Caco-2 (cell line): ENCODE measurements around the gene EGR2. TPM values are rescaled to one million over a fixed set of nuclear protein-coding genes. Genes with fewer than 3 reads are reported as not detected.

ENCODE experiments used
- BruUV-seq: library from RNA; stranded (reverse); fragments of 400-500 nt; replicated peaks from 2 replicates; lab custom pipeline; 2021; lab: Mats Ljungman, UMichigan
- CTCF ChIA-PET: fragments of 300-600 bp; sonication (Branson Sonifier 250); formaldehyde crosslinking; loops from one replicate; lab custom pipeline; 2022; ENCODE audit warnings: antibody characterized with exemption; lab: Charles Lee
- POLR2A ChIA-PET: fragments of 300-600 bp; sonication (Branson Sonifier 250); formaldehyde crosslinking; loops from one replicate; lab custom pipeline; 2022; ENCODE audit warnings: antibody characterized with exemption; lab: Charles Lee
- DNase-seq, 2 experiments: peaks; one replicate each; pipeline versions ENCODE4 v3.0.0 to v3.0.0-alpha.2; 2020 to 2022
- H3K27me3 ChIP-seq: replicated peaks from 2 replicates; pipeline ENCODE4 v1.6.0; 2011; ENCODE audit warnings: low read length; ENCODE audit not compliant: control insufficient read depth, insufficient read depth
- H3K36me3 ChIP-seq: 2 replicates; pipeline ENCODE4 v1.5.1; 2011; ENCODE audit warnings: low read length; ENCODE audit not compliant: control insufficient read depth, insufficient read depth
- H3K4me1 ChIP-seq: fragments of 250-450 bp; sonication (Bioruptor Pico); 2 replicates; pipeline ENCODE4 v1.5.1; 2020; ENCODE audit warnings: mild to moderate bottlenecking
- H3K4me3 ChIP-seq: 2 replicates; pipeline ENCODE4 v1.5.1; 2011; ENCODE audit warnings: low read depth, mild to moderate bottlenecking, control low read depth, low read length
- H3K9me3 ChIP-seq: fragments of 250-450 bp; sonication (Bioruptor Pico); 2 replicates; pipeline ENCODE4 v1.5.1; 2020; ENCODE audit warnings: mild to moderate bottlenecking, moderate library complexity
- H3K27ac Mint-ChIP-seq: one replicate; pipeline ENCODE4 v1.8.0; 2022; ENCODE audit warnings: mixed read lengths; ENCODE audit not compliant: unreplicated experiment
- H3K27me3 Mint-ChIP-seq: one replicate; pipeline ENCODE4 v1.8.0; 2022; ENCODE audit warnings: mixed read lengths; ENCODE audit not compliant: insufficient read depth, unreplicated experiment
- H3K36me3 Mint-ChIP-seq: one replicate; pipeline ENCODE4 v1.8.0; 2022; ENCODE audit warnings: mild to moderate bottlenecking, mixed read lengths; ENCODE audit not compliant: insufficient read depth, unreplicated experiment
- H3K4me1 Mint-ChIP-seq: one replicate; pipeline ENCODE4 v1.8.0; 2022; ENCODE audit warnings: low read depth, mixed read lengths; ENCODE audit not compliant: unreplicated experiment
- H3K4me3 Mint-ChIP-seq: one replicate; pipeline ENCODE4 v1.8.0; 2022; ENCODE audit warnings: mild to moderate bottlenecking, moderate library complexity, mixed read lengths; ENCODE audit not compliant: unreplicated experiment
- H3K9me3 Mint-ChIP-seq: one replicate; pipeline ENCODE4 v1.8.0; 2022; ENCODE audit warnings: mixed read lengths; ENCODE audit not compliant: unreplicated experiment
- intact Hi-C: fragments of 100-400 bp; cut with micrococcal nuclease; formaldehyde crosslinking; loops from one replicate; pipeline ENCODE4 v1.10.0; 2022; ENCODE audit not compliant: unreplicated experiment
- total RNA-seq: library from RNA; stranded (reverse); gene quantifications from 2 replicates; pipeline ENCODE4 v1.2.3, GENCODE V29; 2022
- TF ChIP-seq, protein P1 (sequence below), 2 experiments: fragments of 200-600 bp in 1 of 2; IDR thresholded peaks; 1 replicate in 1 of 2; 2 replicates in 1 of 2; pipeline versions ENCODE4 v1.5.1 to v1.8.0; 2011 to 2022; ENCODE audit warnings: antibody characterized with exemption in 1 of 2, control low read depth in 1 of 2, inconsistent platforms in 1 of 2, low read depth in 1 of 2, low read length in 1 of 2, mild to moderate bottlenecking in 1 of 2, moderate library complexity in 1 of 2; ENCODE audit not compliant: insufficient read depth in 1 of 2, severe bottlenecking in 1 of 2, unreplicated experiment in 1 of 2

Gene EGR2
- total RNA-seq, 1 experiment from 2014 or later, result 0.61 TPM

DNA sequence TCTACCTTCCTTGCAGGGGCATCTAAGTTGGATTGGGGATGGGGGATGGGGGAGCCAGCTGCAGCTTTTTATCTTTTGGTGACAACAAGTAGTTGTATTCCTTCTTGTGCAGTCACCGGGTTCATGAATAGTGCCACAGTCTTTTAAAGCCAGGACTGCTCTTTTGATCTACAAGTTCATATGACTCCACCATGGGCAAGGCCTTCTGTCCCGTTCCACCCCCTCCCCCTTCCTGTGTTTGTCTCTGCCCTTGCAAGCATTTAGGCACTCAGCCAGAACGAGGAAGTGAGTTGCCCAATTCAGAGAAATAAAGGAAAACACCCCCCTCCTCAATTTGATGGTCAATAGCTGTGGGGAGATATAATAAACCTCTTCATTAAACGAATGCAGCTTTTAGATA lies 44.8 kb upstream of the EGR2 start:
- TF ChIP-seq, protein P1, sequence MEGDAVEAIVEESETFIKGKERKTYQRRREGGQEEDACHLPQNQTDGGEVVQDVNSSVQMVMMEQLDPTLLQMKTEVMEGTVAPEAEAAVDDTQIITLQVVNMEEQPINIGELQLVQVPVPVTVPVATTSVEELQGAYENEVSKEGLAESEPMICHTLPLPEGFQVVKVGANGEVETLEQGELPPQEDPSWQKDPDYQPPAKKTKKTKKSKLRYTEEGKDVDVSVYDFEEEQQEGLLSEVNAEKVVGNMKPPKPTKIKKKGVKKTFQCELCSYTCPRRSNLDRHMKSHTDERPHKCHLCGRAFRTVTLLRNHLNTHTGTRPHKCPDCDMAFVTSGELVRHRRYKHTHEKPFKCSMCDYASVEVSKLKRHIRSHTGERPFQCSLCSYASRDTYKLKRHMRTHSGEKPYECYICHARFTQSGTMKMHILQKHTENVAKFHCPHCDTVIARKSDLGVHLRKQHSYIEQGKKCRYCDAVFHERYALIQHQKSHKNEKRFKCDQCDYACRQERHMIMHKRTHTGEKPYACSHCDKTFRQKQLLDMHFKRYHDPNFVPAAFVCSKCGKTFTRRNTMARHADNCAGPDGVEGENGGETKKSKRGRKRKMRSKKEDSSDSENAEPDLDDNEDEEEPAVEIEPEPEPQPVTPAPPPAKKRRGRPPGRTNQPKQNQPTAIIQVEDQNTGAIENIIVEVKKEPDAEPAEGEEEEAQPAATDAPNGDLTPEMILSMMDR (IDR thresholded peaks at IDR 0.05; ENCODE audit: insufficient read depth in 1 of 2, low read depth in 1 of 2, low read length in 1 of 2, severe bottlenecking in 1 of 2, unreplicated experiment in 1 of 2), result no peak
- ChIA-PET POLR2A (no interaction called here), CTCF (no interaction called here)
- H3K4me3 ChIP-seq, result no peak overlapping the region
- peaks cover 17% of the 10 kb centered on the region for H3K27me3 Mint-ChIP-seq
- no peak for DNase-seq
- BruUV-seq, result no TSS peak
- no peaks in the 10 kb centered on the region for H3K9me3 ChIP-seq
- H3K4me1 ChIP-seq, result no peaks in the 10 kb centered on the region
- H3K27ac Mint-ChIP-seq, result no peak overlapping the region
- no peaks in the 10 kb centered on the region for H3K36me3 Mint-ChIP-seq
- intact Hi-C loops, result no loop called here
- H3K4me1 Mint-ChIP-seq, result no peaks in the 10 kb centered on the region
- H3K4me3 Mint-ChIP-seq, result no peak overlapping the region
- no peaks in the 10 kb centered on the region for H3K36me3 ChIP-seq
- H3K27me3 ChIP-seq, result no peaks in the 10 kb centered on the region
- H3K9me3 Mint-ChIP-seq, result no peaks in the 10 kb centered on the region

DNA sequence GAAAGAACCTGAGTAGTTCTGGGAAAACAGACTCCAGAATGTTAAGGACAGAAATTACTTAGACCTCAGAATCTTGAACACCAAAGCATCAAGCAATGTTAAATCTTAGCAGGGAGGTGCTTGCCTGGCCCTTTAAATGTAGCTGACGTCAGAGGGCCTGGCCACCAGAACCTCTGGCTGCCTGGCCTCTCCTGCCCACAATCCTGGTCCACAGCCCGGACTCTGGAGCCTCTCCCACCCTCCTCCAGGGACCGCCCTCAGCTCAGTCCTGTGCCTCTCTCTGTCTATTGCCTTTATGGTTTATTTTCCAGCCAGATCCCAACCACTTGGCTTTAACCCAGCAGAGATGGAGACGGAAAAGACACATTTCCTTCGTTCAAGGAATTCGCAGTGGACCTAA lies 42.2 kb upstream of the EGR2 start:
- Mint-ChIP-seq H3K4me1 (no peaks in the 10 kb centered on the region), H3K9me3 (no peaks in the 10 kb centered on the region), H3K27ac (no peak overlapping the region), H3K27me3 (peaks cover 26% of the 10 kb centered on the region), H3K4me3 (no peak overlapping the region), H3K36me3 (no peaks in the 10 kb centered on the region)
- Histone ChIP-seq H3K9me3 (no peaks in the 10 kb centered on the region), H3K4me1 (no peaks in the 10 kb centered on the region), H3K4me3 (no peak overlapping the region), H3K36me3 (no peaks in the 10 kb centered on the region), H3K27me3 (no peaks in the 10 kb centered on the region)
- no TSS peak for BruUV-seq
- CTCF ChIA-PET, result no interaction called here
- intact Hi-C loops, result no loop called here
- DNase-seq, result no peak
- POLR2A ChIA-PET, result no interaction called here
- TF ChIP-seq, protein P1 (IDR thresholded peaks at IDR 0.05; ENCODE audit: insufficient read depth in 1 of 2, low read depth in 1 of 2, low read length in 1 of 2, severe bottlenecking in 1 of 2, unreplicated experiment in 1 of 2), result no peak

DNA sequence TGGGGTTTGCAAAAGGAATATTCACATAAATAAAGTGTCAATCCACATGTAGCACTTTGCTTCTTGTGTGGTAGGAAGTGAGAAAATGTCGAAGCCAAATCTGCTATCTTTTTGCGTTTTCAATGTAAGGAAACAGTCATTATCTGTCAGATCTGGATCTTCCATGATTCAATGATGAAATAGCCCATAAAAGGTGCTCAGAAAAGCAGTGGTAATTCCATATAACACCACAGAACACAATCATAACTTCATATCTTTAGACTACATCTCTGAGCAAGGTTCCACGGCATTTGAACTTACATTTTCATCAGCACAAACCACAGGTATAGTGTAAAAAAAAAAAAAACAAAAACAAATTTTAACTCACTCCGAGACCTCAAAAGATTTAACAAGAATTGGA lies 39.9 kb upstream of the EGR2 start:
- no peak for DNase-seq
- Histone ChIP-seq H3K27me3 (no peaks in the 10 kb centered on the region), H3K4me3 (no peak overlapping the region), H3K4me1 (no peaks in the 10 kb centered on the region), H3K9me3 (no peaks in the 10 kb centered on the region), H3K36me3 (no peaks in the 10 kb centered on the region)
- Mint-ChIP-seq H3K27ac (no peak overlapping the region), H3K4me1 (no peaks in the 10 kb centered on the region), H3K27me3 (peaks cover 20% of the 10 kb centered on the region), H3K36me3 (no peaks in the 10 kb centered on the region), H3K4me3 (no peak overlapping the region), H3K9me3 (no peaks in the 10 kb centered on the region)
- ChIA-PET POLR2A (no interaction called here), CTCF (no interaction called here)
- intact Hi-C loops, result no loop called here
- BruUV-seq, result no TSS peak
- TF ChIP-seq, protein P1 (IDR thresholded peaks at IDR 0.05; ENCODE audit: insufficient read depth in 1 of 2, low read depth in 1 of 2, low read length in 1 of 2, severe bottlenecking in 1 of 2, unreplicated experiment in 1 of 2), result no peak
